GM21576 (cell line): ENCODE measurements around the gene KLRD1.
"Not testable (repeated sequence)": the region's sequence is repeated elsewhere in the genome, so short reads cannot be mapped to it uniquely, and the experiment has no call there.

Experiments
- ATAC-seq: cut with Tn5 transposase; IDR thresholded peaks from one replicate; pipeline ENCODE4 v1.9.1; 2021; ENCODE audit warnings: mild to moderate bottlenecking, moderate library complexity; ENCODE audit not compliant: unreplicated experiment

The KLRD1 gene

GRCh38 chr12:10367714-10368113 is 60.0 kb downstream of the KLRD1 start:
- not testable (repeated sequence) for ATAC-seq

DNA sequence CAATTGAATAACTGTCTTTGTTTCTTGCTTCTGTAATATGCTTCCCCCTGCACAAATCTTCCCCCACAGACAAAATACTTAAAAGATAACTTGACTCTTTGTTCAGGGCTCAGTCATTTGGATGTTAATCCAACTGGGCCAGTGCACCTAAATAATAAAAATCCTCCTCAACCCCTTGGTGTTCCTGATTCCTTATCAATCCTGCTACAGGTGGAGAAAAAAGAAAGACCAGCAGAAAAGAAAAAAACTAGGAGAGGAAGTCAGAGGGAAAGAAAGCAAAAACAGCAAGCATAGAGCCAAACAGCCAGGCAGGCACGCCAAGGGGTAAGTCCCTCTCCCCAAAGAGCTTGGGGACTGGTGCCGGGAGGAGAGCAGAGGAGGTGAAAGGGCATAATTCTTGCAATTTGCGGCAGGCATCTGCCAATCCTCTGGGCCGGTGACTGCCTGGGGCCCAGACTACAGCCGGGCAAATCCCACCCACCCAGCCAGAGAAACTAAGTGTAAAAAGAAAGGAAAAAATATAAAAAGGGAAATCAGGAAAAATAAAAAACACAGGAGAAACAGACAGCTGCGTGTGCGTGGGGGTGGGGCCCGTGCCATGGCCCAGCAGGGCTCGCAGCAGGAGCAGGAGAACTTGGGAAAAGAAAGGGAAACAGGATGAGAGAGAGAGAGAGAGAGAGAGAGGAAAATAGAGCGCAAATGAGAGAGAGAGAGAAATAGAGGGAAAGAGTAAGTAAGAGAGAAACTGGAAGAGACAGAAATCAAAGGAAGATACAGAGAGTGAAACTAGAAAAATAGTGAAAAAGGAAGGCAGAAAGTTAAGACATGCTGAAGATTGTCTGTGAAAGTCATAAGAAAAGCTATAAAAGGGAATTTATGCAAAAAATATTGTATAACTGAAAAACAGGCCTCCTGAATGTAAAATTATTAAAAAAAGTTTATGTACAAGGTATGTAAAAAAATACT is 60.8 kb downstream of the KLRD1 start:
- ATAC-seq: no peak

GRCh38 chr12:10369557-10370415 is 62.1 kb downstream of the KLRD1 start:
- ATAC-seq: no peak

- not testable (repeated sequence) for ATAC-seq
These were observed 64.3 kb downstream of the KLRD1 start for GRCh38 chr12:10371893-10372535.

- no peak for ATAC-seq
These were observed 64.9 kb downstream of the KLRD1 start for GRCh38 chr12:10372559-10372958.

GRCh38 chr12:10374624-10375018 is 67.0 kb downstream of the KLRD1 start:
- ATAC-seq: no peak

DNA sequence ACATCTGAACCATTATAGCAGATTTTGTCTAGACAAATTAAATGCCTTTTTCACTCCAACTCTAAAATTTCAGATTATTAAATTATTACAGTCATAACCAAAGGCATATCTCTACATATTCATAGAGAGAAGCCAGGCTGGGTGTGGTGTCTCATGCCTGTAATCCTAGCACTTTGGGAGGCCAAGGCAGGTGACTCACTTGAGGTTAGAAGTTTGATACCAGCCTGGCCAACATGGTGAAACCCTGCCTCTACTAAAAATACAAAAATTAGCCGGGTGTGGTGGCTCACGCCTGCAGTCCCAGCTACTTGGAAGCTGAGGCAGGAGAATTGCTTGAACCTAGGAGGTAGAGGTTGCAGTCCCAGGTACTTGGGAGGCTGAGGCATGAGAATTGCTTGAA is 71.1 kb downstream of the KLRD1 start:
- ATAC-seq: not testable (repeated sequence)
